Endodermal cell (in vitro differentiated cells): Measurements from ENCODE around the gene CASK. TPM values are rescaled to one million over a fixed set of nuclear protein-coding genes. Genes with fewer than 3 reads are reported as not detected.

Experiments
- DNase-seq: peaks from one replicate; pipeline ENCODE4 v3.0.0-alpha.2; 2017
- H3K27ac ChIP-seq: 2 replicates; pipeline ENCODE4 v1.5.1; 2013; ENCODE audit warnings: mild to moderate bottlenecking, low read depth, low read length, moderate library complexity
- H3K27me3 ChIP-seq: 2 replicates; pipeline ENCODE4 v1.6.1; 2013; ENCODE audit warnings: mild to moderate bottlenecking, low read length, moderate library complexity; ENCODE audit not compliant: insufficient read depth, control insufficient read depth, poor library complexity, severe bottlenecking
- H3K36me3 ChIP-seq: 2 replicates; pipeline ENCODE4 v1.7.0; 2013; ENCODE audit warnings: mild to moderate bottlenecking, low read length, moderate library complexity; ENCODE audit not compliant: control insufficient read depth, insufficient read depth
- H3K4me1 ChIP-seq: one replicate; pipeline ENCODE4 v1.7.0; 2013; ENCODE audit warnings: low read length; ENCODE audit not compliant: control insufficient read depth, insufficient read depth
- H3K4me3 ChIP-seq: 2 replicates; pipeline ENCODE4 v1.5.1; 2013; ENCODE audit warnings: mild to moderate bottlenecking, low read length, moderate library complexity
- H3K9ac ChIP-seq: 2 replicates; pipeline ENCODE4 v1.6.1; 2013; ENCODE audit warnings: mild to moderate bottlenecking, low read length, moderate library complexity; ENCODE audit not compliant: poor library complexity, severe bottlenecking; ENCODE audit errors: extremely low read depth
- H3K9me3 ChIP-seq: 2 replicates; pipeline ENCODE4 v1.6.1; 2013; ENCODE audit warnings: mild to moderate bottlenecking, low read length, moderate library complexity; ENCODE audit not compliant: control insufficient read depth
- H3K27ac Mint-ChIP-seq: 2 replicates; pipeline ENCODE4 v1.8.0; 2020; ENCODE audit warnings: mixed read lengths
- H3K27me3 Mint-ChIP-seq: 2 replicates; pipeline ENCODE4 v1.8.0; 2021; ENCODE audit warnings: mild to moderate bottlenecking, mixed read lengths; ENCODE audit not compliant: insufficient read depth
- H3K36me3 Mint-ChIP-seq: 2 replicates; pipeline ENCODE4 v1.8.0; 2020; ENCODE audit warnings: low read depth, mixed read lengths
- H3K4me1 Mint-ChIP-seq: 2 replicates; pipeline ENCODE4 v1.8.0; 2020; ENCODE audit warnings: mixed read lengths
- H3K4me3 Mint-ChIP-seq: 2 replicates; pipeline ENCODE4 v1.8.0; 2020; ENCODE audit warnings: mild to moderate bottlenecking, moderate library complexity, mixed read lengths
- H3K9me3 Mint-ChIP-seq: 2 replicates; pipeline ENCODE4 v1.8.0; 2020; ENCODE audit warnings: mild to moderate bottlenecking, mixed read lengths
- CTCF ChIP-seq: fragments of 200-600 bp; sonication (generic); conservative IDR thresholded peaks from 2 replicates; pipeline ENCODE4 v1.5.0; 2021; ENCODE audit warnings: antibody characterized with exemption, mild to moderate bottlenecking
- WGBS, 2 experiments: methylation state at CpG; one replicate each; pipeline versions ENCODE4 v1.1.5 to v1.1.7; 2013; ENCODE audit warnings: missing lambda C conversion rate in 2 of 2, mixed read lengths in 1 of 2; ENCODE audit not compliant: insufficient coverage in 1 of 2, insufficient read length in 1 of 2; 5-methylcytosine and 5-hydroxymethylcytosine counted together
- total RNA-seq, 2 donors: library from RNA; stranded (reverse); fragmentation: NEBNext Ultra II Directional in 1 of 2; extraction: Animal tissue kit (Norgen Biotek cat#: 25700) in 1 of 2; gene quantifications; 2 replicates in 1 of 2; 3 replicates in 1 of 2; pipeline ENCODE4 v1.2.1, GENCODE V29; 2021

The CASK gene
- total RNA-seq, 2 donors from 2014 or later = 79.1 to 87.1 TPM

- H3K36me3 Mint-ChIP-seq = no peaks in the 10 kb centered on the region
- Histone ChIP-seq H3K36me3 (no peaks in the 10 kb centered on the region), H3K27me3 (peaks cover 7% of the 10 kb centered on the region), H3K9ac (no peak overlapping the region), H3K9me3 (no peaks in the 10 kb centered on the region), H3K4me3 (no peak overlapping the region), H3K4me1 (peaks cover 5% of the 10 kb centered on the region), H3K27ac (no peak overlapping the region)
- no peak overlapping the region for H3K4me3 Mint-ChIP-seq
- H3K4me1 Mint-ChIP-seq = peaks cover 18% of the 10 kb centered on the region
- H3K27me3 Mint-ChIP-seq = peaks cover 2% of the 10 kb centered on the region
- H3K9me3 Mint-ChIP-seq = peaks cover 18% of the 10 kb centered on the region
- H3K27ac Mint-ChIP-seq = no peak overlapping the region
- TF ChIP-seq CTCF = no peak
- no peak for DNase-seq
Observed at GRCh38 chrX:41958861-41959260, 35.5 kb upstream of the CASK start.

GRCh38 chrX:41956027-41956426 is 32.7 kb upstream of the CASK start:
- H3K36me3 ChIP-seq = no peaks in the 10 kb centered on the region
- H3K27me3 ChIP-seq = no peaks in the 10 kb centered on the region
- no peak for DNase-seq
- no peak overlapping the region for H3K9ac ChIP-seq
- H3K9me3 ChIP-seq = no peaks in the 10 kb centered on the region
- Mint-ChIP-seq H3K36me3 (no peaks in the 10 kb centered on the region), H3K4me1 (peaks cover 22% of the 10 kb centered on the region), H3K27ac (no peak overlapping the region), H3K4me3 (no peak overlapping the region), H3K27me3 (peaks cover 2% of the 10 kb centered on the region), H3K9me3 (peaks cover 21% of the 10 kb centered on the region)
- peaks cover 5% of the 10 kb centered on the region for H3K4me1 ChIP-seq
- TF ChIP-seq CTCF = no peak
- 98% methylated on average over 2 of the region's 2 CpGs; no CpG with 5 or more reads in 1 of the 2 experiments for WGBS, 2 experiments
- no peak overlapping the region for H3K27ac ChIP-seq
- H3K4me3 ChIP-seq = no peak overlapping the region

GRCh38 chrX:41952102-41952501 is 28.7 kb upstream of the CASK start:
- Histone ChIP-seq H3K4me3 (no peak overlapping the region), H3K9ac (no peak overlapping the region), H3K4me1 (no peaks in the 10 kb centered on the region), H3K27ac (no peak overlapping the region), H3K36me3 (no peaks in the 10 kb centered on the region), H3K9me3 (no peaks in the 10 kb centered on the region), H3K27me3 (no peaks in the 10 kb centered on the region)
- H3K27me3 Mint-ChIP-seq = no peaks in the 10 kb centered on the region
- H3K36me3 Mint-ChIP-seq = no peaks in the 10 kb centered on the region
- H3K9me3 Mint-ChIP-seq = peaks cover 23% of the 10 kb centered on the region
- TF ChIP-seq CTCF = no peak
- no peak overlapping the region for H3K27ac Mint-ChIP-seq
- H3K4me3 Mint-ChIP-seq = no peak overlapping the region
- no peak for DNase-seq
- peaks cover 9% of the 10 kb centered on the region for H3K4me1 Mint-ChIP-seq
- WGBS, 2 experiments = 80 to 84% methylated on average over 1 to 3 of the region's 5 CpGs
